Trophoblast cell (in vitro differentiated cells and primary cell): ENCODE results near the gene GARNL3.

ENCODE experiments used
- DNase-seq, 2 donors: peaks; one replicate each; pipeline ENCODE4 v3.0.0-alpha.2; 2016
- H2AFZ ChIP-seq: 2 replicates; pipeline ENCODE4 v1.6.1; 2013; ENCODE audit warnings: low read length, moderate library complexity, mild to moderate bottlenecking; ENCODE audit not compliant: insufficient read depth, poor library complexity
- H2AK5ac ChIP-seq: 2 replicates; pipeline ENCODE4 v1.6.1; 2013; ENCODE audit warnings: mild to moderate bottlenecking, low read length
- H2BK120ac ChIP-seq: 2 replicates; pipeline ENCODE4 v1.6.1; 2013; ENCODE audit warnings: low read length, mild to moderate bottlenecking, moderate library complexity; ENCODE audit not compliant: insufficient read depth, poor library complexity
- H2BK12ac ChIP-seq: 2 replicates; pipeline ENCODE4 v1.6.1; 2013; ENCODE audit warnings: mild to moderate bottlenecking, low read length, moderate library complexity
- H2BK5ac ChIP-seq: 2 replicates; pipeline ENCODE4 v1.6.1; 2013; ENCODE audit warnings: low read length, low read depth, moderate library complexity, mild to moderate bottlenecking; ENCODE audit not compliant: poor library complexity
- H3K14ac ChIP-seq: 2 replicates; pipeline ENCODE4 v1.6.1; 2013; ENCODE audit warnings: mild to moderate bottlenecking, low read length
- H3K18ac ChIP-seq: 2 replicates; pipeline ENCODE4 v1.6.1; 2013; ENCODE audit warnings: mild to moderate bottlenecking, low read length
- H3K23ac ChIP-seq: 2 replicates; pipeline ENCODE4 v1.6.1; 2013; ENCODE audit warnings: low read length
- H3K27ac ChIP-seq: 2 replicates; pipeline ENCODE4 v1.5.1; 2013; ENCODE audit warnings: low read depth, mild to moderate bottlenecking, inconsistent platforms, low read length, moderate library complexity
- H3K27me3 ChIP-seq: 2 replicates; pipeline ENCODE4 v1.6.1; 2013; ENCODE audit warnings: inconsistent platforms, mild to moderate bottlenecking, low read length, moderate library complexity; ENCODE audit not compliant: insufficient read depth
- H3K36me3 ChIP-seq, 2 experiments: 1 replicate in 1 of 2; 2 replicates in 1 of 2; pipeline ENCODE4 v1.6.1; 2013; ENCODE audit warnings: low read length in 2 of 2, mild to moderate bottlenecking in 2 of 2, moderate library complexity in 1 of 2; ENCODE audit not compliant: insufficient read depth in 2 of 2, control insufficient read depth in 1 of 2
- H3K4ac ChIP-seq: 2 replicates; pipeline ENCODE4 v1.6.1; 2013; ENCODE audit warnings: low read depth, mild to moderate bottlenecking, low read length, moderate library complexity
- H3K4me1 ChIP-seq, 2 experiments: 1 replicate in 1 of 2; 2 replicates in 1 of 2; pipeline ENCODE4 v1.6.1; 2013; ENCODE audit warnings: low read length in 2 of 2, mild to moderate bottlenecking in 2 of 2, moderate library complexity in 1 of 2; ENCODE audit not compliant: insufficient read depth in 2 of 2, control insufficient read depth in 1 of 2
- H3K4me2 ChIP-seq: 2 replicates; pipeline ENCODE4 v1.6.1; 2013; ENCODE audit warnings: inconsistent platforms, mild to moderate bottlenecking, low read length, moderate library complexity
- H3K4me3 ChIP-seq: 2 replicates; pipeline ENCODE4 v1.5.1; 2013; ENCODE audit warnings: mild to moderate bottlenecking, low read depth, low read length, inconsistent platforms
- H3K79me1 ChIP-seq: one replicate; pipeline ENCODE4 v1.6.1; 2013; ENCODE audit warnings: low read length
- H3K79me2 ChIP-seq: 2 replicates; pipeline ENCODE4 v1.6.1; 2013; ENCODE audit warnings: low read length, mild to moderate bottlenecking; ENCODE audit not compliant: control insufficient read depth, insufficient read depth, poor library complexity
- H3K9ac ChIP-seq: 2 replicates; pipeline ENCODE4 v1.6.1; 2013; ENCODE audit warnings: mild to moderate bottlenecking, low read length
- H3K9me3 ChIP-seq: 2 replicates; pipeline ENCODE4 v1.6.1; 2013; ENCODE audit warnings: low read depth, mild to moderate bottlenecking, control low read depth, inconsistent platforms, low read length; ENCODE audit not compliant: insufficient read depth
- H4K12ac ChIP-seq: 2 replicates; pipeline ENCODE4 v1.6.1; 2013; ENCODE audit warnings: low read depth, mild to moderate bottlenecking, low read length, moderate library complexity
- H4K8ac ChIP-seq: 2 replicates; pipeline ENCODE4 v1.6.1; 2013; ENCODE audit warnings: low read depth, mild to moderate bottlenecking, low read length, moderate library complexity
- H4K91ac ChIP-seq: one replicate; pipeline ENCODE4 v1.6.1; 2013; ENCODE audit warnings: low read depth, mild to moderate bottlenecking, low read length, moderate library complexity
- WGBS: extraction: QIAGEN DNeasy Blood & Tissue Kit; methylation state at CpG from one replicate; pipeline ENCODE4 v1.1.7; 2013; ENCODE audit warnings: missing lambda C conversion rate; ENCODE audit not compliant: insufficient read length, insufficient coverage; ENCODE audit errors: extremely low coverage; 5-methylcytosine and 5-hydroxymethylcytosine counted together

The GARNL3 gene

DNA sequence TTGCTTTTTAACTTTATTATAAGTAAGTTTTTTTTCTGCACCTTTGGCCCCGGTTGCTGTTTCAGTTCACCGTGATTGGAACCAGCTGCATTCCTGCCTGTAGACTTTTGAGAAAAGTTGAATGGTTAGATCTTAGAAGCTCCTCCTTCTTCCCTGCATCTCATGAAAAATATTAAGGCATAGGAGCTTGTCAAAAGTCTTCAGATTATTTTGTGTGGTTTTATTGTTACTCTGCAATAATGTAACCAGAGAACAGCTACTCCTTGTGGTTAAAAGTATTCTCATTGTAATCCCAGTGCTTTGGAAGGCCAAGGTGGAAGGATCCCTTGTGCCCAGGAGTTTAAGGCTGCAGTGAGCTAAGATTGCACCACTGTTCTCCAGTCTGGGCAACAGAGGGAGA lies 129.1 kb downstream of the GARNL3 start:
- H3K79me1 ChIP-seq: peaks cover 32% of the 10 kb centered on the region
- no peak overlapping the region for H3K4me2 ChIP-seq
- peaks cover 32 to 43% of the 10 kb centered on the region in 2 experiments for H3K4me1 ChIP-seq
- H2AFZ ChIP-seq: no peak overlapping the region
- no peak overlapping the region for H3K27ac ChIP-seq
- no peak overlapping the region for H4K12ac ChIP-seq
- H2AK5ac ChIP-seq: no peak overlapping the region
- H4K8ac ChIP-seq: no peak overlapping the region
- H3K9ac ChIP-seq: no peak overlapping the region
- H3K27me3 ChIP-seq: no peaks in the 10 kb centered on the region
- H3K23ac ChIP-seq: no peak overlapping the region
- H3K18ac ChIP-seq: no peak overlapping the region
- H2BK120ac ChIP-seq: no peak overlapping the region
- no peak for DNase-seq
- H3K9me3 ChIP-seq: no peaks in the 10 kb centered on the region
- H2BK12ac ChIP-seq: no peak overlapping the region
- H3K14ac ChIP-seq: no peak overlapping the region
- H2BK5ac ChIP-seq: no peak overlapping the region
- no peak overlapping the region for H3K4me3 ChIP-seq
- H3K79me2 ChIP-seq: peaks cover 14% of the 10 kb centered on the region
- no peak overlapping the region for H4K91ac ChIP-seq
- H3K36me3 ChIP-seq: no peaks in the 10 kb centered on the region
- WGBS: no CpG with 5 or more reads among the region's 2 CpGs
- no peak overlapping the region for H3K4ac ChIP-seq

DNA sequence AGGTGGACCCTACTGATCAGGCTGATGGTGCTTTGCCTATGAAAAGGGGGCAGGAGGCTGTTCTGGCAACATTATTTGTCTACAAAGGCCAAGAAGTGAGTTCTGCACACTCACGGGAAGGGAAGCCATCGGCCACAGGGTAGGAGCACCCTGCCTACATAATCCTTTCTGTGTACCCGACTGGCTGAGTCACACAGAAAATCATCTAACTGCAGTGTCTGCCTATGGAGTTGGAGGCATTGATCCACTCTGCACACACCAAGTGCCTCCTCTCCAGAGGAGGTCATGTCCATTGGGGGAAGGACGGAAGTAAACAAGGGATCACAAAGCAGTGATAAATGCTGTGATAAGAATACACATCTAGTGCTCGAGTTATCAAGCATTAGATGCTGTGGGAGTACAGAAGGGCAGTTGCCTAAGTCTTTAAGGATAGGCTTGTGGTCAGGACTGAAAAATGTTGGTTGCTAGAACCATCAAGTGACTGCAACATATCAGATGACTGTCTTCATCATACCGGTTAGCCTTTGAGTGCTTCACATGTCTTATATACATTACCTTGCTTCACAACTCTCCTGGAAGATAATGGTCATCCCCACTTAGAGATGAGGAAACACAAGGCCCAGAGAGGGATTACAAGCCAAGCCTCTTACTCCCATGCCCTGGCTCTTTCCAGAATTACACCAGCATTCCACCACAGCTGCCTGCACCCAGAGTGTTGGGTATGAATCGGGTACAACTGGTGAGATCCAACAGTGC lies 131.1 kb downstream of the GARNL3 start:
- no peak overlapping the region for H3K4me3 ChIP-seq
- no peak overlapping the region for H2AK5ac ChIP-seq

DNA sequence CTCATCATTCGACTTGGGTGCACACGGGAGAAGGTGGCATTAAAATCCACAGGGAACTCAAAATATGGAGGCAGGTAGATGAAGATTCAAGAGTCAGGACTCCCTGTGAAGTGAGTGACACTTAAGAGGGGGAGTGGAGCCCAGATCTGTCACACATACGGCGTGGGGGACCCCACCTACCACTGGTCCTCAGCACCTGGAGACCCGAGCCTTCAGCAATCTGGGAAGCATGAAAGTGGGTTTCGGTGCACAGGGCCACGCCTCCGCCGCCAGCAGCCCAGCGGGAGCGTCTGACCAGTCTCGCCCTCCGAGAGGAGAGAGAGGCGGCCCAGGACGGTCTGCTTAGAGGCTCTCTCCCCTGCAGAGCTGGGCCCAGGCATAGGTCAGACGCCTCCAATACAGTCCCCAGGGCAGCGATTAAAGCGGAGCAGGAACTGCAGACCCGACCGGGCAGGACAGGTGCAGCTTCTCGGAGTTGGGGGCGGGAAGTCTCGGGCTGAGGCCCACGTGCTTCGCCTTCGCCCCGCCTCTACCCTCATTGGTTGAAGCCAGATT lies 131.8 kb downstream of the GARNL3 start:
- peaks cover 16 to 20% of the 10 kb centered on the region in 2 experiments for H3K36me3 ChIP-seq
- peak overlapping the region; percentile 66 for H3K4me3 ChIP-seq
- H2BK5ac ChIP-seq: no peak overlapping the region
- no peak overlapping the region for H3K9ac ChIP-seq
- H3K79me2 ChIP-seq: peaks cover 16% of the 10 kb centered on the region
- no peak overlapping the region for H4K12ac ChIP-seq
- peak overlapping the region; percentile 98 for H3K4me2 ChIP-seq
- no peak overlapping the region for H3K4ac ChIP-seq
- H4K91ac ChIP-seq: no peak overlapping the region
- H2AK5ac ChIP-seq: no peak overlapping the region
- peaks cover 23 to 27% of the 10 kb centered on the region in 2 experiments for H3K4me1 ChIP-seq
- peak overlapping the region; percentile 15 for H4K8ac ChIP-seq
- no peak for DNase-seq
- H2AFZ ChIP-seq: peak overlapping the region; percentile 4
- H3K23ac ChIP-seq: no peak overlapping the region
- H2BK120ac ChIP-seq: no peak overlapping the region
- H3K27ac ChIP-seq: peak overlapping the region; percentile 61
- H3K9me3 ChIP-seq: no peaks in the 10 kb centered on the region
- no peaks in the 10 kb centered on the region for H3K27me3 ChIP-seq
- peaks cover 17% of the 10 kb centered on the region for H3K79me1 ChIP-seq
- no peak overlapping the region for H2BK12ac ChIP-seq
- no peak overlapping the region for H3K14ac ChIP-seq
- WGBS: no CpG with 5 or more reads among the region's 27 CpGs
- H3K18ac ChIP-seq: no peak overlapping the region

More for the DNA sequence above, 131.1 kb downstream of the GARNL3 start:
- peak overlapping the region; percentile 15 for H4K8ac ChIP-seq
- peak overlapping the region; percentile 51 for H2BK12ac ChIP-seq
- no peak overlapping the region for H3K23ac ChIP-seq
- H3K79me2 ChIP-seq: peaks cover 16% of the 10 kb centered on the region
- peak overlapping the region; percentile 98 for H3K4me2 ChIP-seq
- H3K18ac ChIP-seq: no peak overlapping the region
- no peak overlapping the region for H2BK5ac ChIP-seq
- no peak overlapping the region for H4K12ac ChIP-seq
- H3K36me3 ChIP-seq: peaks cover 10 to 14% of the 10 kb centered on the region in 2 experiments
- peak overlapping the region; percentile 36 for H4K91ac ChIP-seq
- no peak for DNase-seq
- no peak overlapping the region for H2BK120ac ChIP-seq
- no peaks in the 10 kb centered on the region for H3K9me3 ChIP-seq
- H3K27me3 ChIP-seq: no peaks in the 10 kb centered on the region
- H2AFZ ChIP-seq: no peak overlapping the region
- H3K27ac ChIP-seq: no peak overlapping the region
- peak overlapping the region; percentile 26 for H3K14ac ChIP-seq
- no peak overlapping the region for H3K9ac ChIP-seq
- H3K4ac ChIP-seq: no peak overlapping the region
- H3K4me1 ChIP-seq: peaks cover 27 to 31% of the 10 kb centered on the region in 2 experiments
- peaks cover 21% of the 10 kb centered on the region for H3K79me1 ChIP-seq
- no CpG with 5 or more reads among the region's 7 CpGs for WGBS

DNA sequence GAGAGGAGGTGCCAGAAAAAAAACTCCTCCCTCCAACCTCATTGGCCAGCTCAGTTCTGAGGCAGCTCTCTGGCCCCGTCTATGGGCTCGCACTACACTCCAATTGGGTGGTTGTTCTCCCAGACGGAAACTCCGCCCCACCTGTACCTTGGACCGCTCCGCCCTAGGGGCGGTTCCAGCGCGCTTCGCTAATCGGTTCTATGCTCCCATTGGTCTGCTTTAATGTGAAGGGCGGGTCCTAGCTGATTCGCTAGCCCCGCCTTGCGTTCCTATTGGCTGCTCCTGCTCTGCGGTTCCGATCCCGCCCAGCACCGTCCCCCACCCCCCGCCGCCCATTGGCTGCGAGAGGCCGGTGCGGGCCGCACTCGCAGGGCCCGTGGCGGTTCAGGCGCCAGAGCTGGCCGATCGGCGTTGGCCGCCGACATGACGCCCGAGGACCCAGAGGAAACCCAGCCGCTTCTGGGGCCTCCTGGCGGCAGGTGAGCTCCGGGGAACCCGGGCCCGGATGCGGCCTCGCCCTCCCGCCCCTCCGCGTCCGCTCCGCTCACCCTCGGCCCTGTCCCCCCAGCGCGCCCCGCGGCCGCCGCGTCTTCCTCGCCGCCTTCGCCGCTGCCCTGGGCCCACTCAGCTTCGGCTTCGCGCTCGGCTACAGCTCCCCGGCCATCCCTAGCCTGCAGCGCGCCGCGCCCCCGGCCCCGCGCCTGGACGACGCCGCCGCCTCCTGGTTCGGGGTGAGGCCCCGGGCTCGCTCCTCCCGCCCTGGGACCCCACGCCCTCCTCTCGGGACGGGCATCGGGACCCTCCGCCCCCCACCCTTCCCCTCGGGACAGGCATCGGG lies 132.5 kb downstream of the GARNL3 start, which contains the start of gene SLC2A8:
Gene SLC2A8, plus strand, starts transcription at position 362 of the 838 bp plus-strand sequence. Its CDS starts 62 bp downstream, at position 424.
- peaks cover 17% of the 10 kb centered on the region for H3K79me1 ChIP-seq
- no peak within 1 kb of the TSS for H2AK5ac ChIP-seq
- peak within 1 kb of the TSS; percentile 29 for H2BK120ac ChIP-seq
- no CpG with 5 or more reads among the region's 87 CpGs for WGBS
- peak within 1 kb of the TSS; percentile 24 for H2BK5ac ChIP-seq
- peak within 1 kb of the TSS; percentile 23 for H4K12ac ChIP-seq
- H3K27ac ChIP-seq: peak within 1 kb of the TSS; percentile 77
- peak within 1 kb of the TSS; percentile 81 for H3K4ac ChIP-seq
- DNase-seq: peak; percentile 100
- no peak within 1 kb of the TSS for H3K23ac ChIP-seq
- H3K27me3 ChIP-seq: no peaks in the 10 kb centered on the region
- peak within 1 kb of the TSS; percentile 83 for H4K91ac ChIP-seq
- H3K9me3 ChIP-seq: no peaks in the 10 kb centered on the region
- H2BK12ac ChIP-seq: peak within 1 kb of the TSS; percentile 8
- peak within 1 kb of the TSS; percentile 86 for H3K9ac ChIP-seq
- H3K36me3 ChIP-seq: peaks cover 20 to 22% of the 10 kb centered on the region in 2 experiments
- H4K8ac ChIP-seq: peak within 1 kb of the TSS; percentile 57
- H2AFZ ChIP-seq: peak within 1 kb of the TSS; percentile 66
- H3K18ac ChIP-seq: peak within 1 kb of the TSS; percentile 94
- peaks cover 16% of the 10 kb centered on the region for H3K79me2 ChIP-seq
- H3K4me3 ChIP-seq: peak within 1 kb of the TSS; percentile 97
- H3K4me1 ChIP-seq: peaks cover 21 to 24% of the 10 kb centered on the region in 2 experiments
- peak within 1 kb of the TSS; percentile 92 for H3K14ac ChIP-seq
- peak within 1 kb of the TSS; percentile 98 for H3K4me2 ChIP-seq
